Muscle of back (tissue), 11 donors: ENCODE results near the gene MROH2B. TPM values are rescaled to one million over a fixed set of nuclear protein-coding genes. Genes with fewer than 3 reads are reported as not detected.
A peak's percentile ranks its signal among the peaks of the same experiment; 100 is the strongest.
"Not testable (repeated sequence)": the region's sequence is repeated elsewhere in the genome, so short reads cannot be mapped to it uniquely, and the experiment has no call there.

Experiments
- DNase-seq, 3 donors: peaks; one replicate each; pipeline versions ENCODE4 v3.0.0 to v3.0.0-alpha.2; 2013
- polyA plus RNA-seq, 10 donors: library from polyadenylated mRNA; unstranded; fragments of 120-200 nt; gene quantifications; one replicate each; pipeline ENCODE4 v1.2.1, GENCODE V29; 2013; ENCODE audit not compliant: insufficient read length in 10 of 10

The MROH2B gene
- polyA plus RNA-seq, 10 donors: 0.07 TPM; not detected in 8

DNA sequence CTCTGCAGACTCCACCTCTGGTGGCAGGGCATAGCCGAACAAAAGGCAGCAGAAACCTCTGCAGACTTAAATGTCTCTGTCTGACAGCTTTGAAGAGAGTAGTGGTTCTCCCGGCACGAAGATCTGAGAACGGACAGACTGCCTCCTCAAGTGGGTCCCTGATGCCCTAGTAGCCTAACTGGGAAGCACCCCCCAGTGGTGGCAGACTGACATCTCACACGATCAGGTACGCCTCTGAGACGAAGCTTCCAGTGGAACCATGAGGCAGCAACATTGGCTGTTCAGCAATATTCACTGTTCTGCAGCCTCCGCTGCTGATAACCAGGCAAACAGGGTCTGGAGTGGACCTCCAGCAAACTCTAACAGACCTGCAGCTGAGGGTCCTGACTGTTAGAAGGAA, 48.5 kb downstream of the MROH2B start:
- DNase-seq: not testable (repeated sequence)

DNA sequence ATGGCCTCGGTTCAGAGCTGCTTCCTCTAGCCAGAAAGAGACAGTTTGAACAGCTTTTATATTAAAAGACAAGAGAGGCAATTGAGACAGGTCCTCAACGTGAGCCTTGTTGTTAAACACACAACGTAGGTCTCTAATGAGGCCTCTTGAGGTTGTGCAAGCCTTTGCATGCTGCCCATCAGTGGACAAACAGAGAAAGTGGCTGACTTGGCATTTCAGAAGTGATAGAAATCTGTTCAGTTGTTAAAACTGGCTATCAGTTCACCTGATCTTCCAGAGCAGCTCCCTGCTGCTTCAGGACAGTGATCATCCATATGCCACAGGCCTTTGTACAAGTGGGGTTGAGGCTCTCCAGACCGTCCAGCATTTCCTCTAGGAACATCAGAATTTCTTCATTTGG, 58.8 kb downstream of the MROH2B start:
- no peak for DNase-seq

DNA sequence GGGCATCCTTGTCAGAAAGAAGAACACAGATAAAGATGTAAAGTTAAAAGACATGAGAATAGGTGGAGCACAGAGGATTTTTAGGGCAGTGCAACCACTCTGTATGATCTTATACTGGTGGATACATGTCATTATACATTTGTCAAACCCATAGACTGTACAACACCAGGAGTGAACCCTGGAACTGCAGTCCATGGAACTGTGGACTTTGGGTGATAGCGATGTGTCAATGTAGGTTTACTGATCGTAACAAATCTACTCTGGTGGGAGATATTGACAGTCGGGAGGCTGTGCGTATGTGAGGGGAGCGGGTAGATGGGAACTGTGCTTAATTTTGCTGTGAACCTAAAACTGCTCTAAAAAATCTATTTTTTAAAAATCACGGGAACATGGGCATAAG, 60.6 kb downstream of the MROH2B start:
- DNase-seq: no peak

DNA sequence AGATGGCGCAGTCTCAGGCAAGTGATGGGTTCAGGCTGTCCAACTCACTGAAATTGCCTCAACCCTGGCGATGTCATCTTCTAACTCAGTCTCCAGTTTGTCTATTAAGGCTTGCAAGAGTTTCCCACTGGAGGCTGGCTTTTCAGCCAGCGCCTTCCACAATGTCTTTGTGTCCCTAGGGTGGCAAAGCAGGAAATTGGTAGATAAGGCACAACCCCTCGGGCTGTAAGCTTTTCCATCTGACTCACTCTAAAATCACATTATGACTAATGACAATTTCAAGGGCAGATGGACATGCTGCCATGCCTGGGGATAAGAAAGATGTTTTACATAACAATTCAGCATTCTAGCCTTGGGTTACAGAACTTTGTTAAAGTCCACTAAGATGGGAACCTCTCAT, 61.9 kb downstream of the MROH2B start:
- no peak for DNase-seq

DNA sequence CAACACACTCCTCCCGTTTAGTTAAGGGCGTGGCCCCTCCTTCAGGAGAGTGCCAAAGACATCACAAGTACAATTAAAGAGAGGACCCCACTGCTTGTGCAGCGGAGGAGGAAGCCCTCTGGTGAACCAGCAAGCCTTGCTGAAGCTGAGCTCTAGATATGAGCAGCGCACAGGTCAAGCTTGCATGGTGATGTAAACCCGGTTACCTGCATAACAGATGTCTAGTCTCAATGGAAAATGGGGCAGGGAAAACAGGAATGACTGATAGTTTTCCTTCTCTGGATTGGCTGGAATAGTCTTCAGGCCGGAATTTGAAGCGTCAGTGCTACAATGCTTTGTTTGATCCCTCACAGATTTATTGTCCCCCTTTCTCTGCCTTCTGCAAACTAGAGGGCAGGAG, 66.2 kb downstream of the MROH2B start:
- no peak for DNase-seq

DNA sequence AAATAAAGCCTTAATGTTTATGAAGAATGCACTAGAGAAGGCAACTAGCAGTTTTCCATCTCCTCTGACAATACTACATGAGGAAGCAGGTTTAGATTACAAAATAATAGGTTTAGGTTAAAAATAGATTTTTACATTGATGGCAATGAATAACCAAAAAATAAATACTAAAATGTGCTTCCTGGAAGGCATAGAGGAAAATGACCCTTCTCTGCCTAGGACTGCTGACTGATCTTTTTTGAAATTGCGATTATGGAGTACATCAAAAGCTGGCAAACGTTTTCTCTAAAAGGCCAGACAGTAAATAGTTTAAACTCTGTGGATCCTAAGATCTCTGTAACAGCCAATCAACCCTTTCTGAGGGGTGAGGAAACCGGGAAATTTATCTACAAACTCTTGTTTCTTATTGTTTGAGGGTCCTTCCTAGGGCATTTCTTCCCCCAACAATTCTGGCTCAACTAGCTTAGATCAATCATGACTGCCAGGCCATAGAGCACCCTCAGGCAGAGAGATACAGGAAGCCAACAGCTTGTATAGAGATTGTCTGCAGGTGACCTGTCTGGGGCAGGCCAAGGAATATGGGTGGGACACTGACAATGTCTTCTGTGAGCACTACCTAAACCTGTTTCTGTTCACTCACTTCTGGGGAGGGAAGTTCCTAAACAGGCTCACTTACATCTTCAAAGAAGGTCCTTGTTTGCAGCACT, 67.3 kb downstream of the MROH2B start:
- DNase-seq: no peak

DNA sequence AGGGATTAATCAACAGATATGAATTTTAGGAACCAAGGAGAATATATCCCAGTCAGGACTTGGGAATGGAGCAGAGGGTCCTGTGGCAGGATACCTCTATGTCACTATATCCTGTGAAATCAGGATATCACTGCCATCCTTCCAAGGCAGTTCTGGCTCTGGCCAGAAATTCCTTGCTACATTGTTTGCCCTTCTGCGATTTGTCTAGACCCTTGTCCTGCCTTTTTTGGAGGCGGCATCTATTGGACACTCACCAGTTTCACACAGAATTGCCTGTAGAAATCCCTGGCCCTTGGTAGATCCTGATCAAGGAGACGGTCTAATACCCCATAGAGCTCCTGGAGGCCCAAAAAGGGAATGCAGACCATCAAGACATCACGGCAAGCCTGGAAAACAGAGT, 71.2 kb downstream of the MROH2B start:
- DNase-seq: no peak

DNA sequence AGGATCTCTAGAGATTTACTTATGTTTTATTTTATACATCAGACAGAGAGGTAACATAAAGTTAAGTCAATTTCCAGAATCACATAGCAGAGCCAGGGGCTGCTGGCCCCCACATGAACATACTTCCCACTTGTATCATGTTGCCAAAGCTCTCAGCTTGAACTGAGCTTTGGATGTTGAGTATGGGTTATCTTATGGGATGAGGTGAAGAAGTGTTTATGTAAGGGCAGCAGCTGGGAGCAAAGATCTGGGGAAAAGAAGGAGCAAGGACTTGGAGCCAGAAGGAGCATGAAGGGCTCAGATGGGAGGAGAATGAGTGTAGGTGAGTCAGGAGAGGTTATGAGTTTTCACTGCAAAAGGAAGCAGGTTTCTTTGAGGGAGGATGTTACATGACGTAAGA, 72.0 kb downstream of the MROH2B start:
- DNase-seq: no peak

DNA sequence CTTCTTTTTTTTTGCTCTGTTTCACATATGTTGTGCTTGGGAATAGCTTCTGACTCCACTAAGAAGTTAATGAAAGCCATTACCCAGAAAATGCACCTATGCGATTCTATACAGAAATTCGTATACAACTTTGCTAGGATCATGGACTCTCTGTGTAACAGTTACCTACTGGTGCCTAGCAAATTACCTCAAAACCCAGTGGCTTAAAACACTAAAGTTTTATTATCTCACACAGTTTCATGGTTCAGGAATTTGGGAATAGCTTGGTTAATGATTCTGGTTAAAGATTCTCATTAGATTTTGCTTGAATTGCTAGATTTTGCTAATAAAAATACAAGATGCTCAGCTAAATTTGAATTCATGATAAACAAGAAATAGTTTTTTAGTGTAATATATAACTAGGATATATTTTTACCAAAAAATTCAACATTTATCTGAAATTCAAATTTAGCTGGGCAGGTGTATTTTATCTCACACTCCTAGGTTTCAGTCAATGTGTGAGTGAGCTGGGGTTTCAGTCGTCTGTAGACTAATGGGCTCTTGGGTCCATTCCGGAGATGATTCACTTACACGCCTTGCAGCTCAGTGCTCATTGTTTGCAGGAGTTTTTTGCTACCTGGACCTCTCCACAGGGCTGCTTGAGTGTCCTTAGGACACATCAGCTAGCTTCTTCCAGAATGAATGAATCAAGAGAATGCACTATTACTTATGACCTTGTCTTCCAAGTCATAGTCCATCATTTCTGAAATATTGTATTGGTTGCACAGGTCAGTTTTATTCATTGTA, 75.1 kb downstream of the MROH2B start:
- no peak for DNase-seq

DNA sequence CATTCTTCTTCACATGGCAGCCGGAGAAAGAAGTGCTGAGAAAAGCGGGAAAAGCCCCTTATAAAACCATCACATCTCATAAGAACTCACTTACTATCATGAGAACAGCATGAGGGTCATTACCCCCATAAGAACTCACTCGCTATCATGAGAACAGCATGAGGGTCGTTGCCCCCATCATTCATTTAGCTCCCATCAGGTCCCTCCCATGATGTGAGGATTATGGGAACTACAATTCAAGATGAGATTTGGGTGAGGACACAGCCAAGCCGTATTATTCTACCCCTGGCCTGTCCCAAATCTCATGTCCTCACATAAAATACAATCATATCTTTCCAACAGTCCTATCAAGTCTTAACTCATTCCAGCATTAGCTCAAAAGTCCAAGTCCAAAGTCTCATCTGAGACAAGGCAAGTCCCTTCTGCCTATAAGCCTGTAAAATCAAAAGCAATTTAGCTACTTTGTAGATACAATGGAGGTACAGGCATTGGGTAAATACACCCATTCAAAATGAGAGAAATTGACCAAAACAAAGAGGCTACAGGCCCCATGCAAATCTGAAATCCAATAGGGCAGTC, 79.1 kb downstream of the MROH2B start:
- DNase-seq: no peak

DNA sequence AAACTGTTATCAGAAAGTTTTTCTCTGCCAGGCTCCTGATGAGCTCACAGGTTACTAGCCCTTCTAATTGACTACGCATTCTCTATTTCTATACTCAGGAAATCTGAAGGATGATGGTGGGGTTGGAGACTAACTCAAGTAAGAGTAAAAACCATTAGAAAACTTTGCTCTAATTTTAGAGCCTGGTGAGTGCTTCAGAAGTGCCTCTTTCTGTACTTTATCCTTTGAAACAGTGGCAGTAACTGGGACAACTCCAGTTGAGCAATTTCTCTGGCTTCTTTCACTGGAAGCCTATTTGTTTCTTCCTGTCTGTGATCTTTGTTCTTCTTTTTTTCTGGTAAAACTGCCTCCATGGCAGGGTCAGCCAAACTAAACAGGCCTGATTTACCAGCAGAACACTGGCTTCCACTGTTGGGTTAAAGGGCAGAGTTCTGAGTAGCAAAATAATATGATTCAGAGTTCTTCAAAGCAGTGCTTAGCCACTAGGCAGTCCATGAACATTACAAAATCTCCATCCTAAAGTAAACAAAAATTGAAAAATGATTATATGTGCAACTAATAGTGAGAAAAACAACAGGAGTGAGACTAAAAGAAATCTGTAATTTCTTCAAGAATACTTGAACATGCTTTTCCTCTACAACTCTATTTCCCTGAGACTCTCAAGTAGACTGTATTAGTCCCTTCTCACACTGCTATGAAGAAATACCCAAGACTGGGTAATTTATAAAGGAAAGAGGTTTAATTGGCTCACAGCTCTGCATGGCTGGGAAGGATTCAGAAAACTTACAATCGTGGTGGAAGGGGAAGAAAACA, 79.8 kb downstream of the MROH2B start:
- peak in 2 of 3 donors; percentile 0 to 5 for DNase-seq

DNA sequence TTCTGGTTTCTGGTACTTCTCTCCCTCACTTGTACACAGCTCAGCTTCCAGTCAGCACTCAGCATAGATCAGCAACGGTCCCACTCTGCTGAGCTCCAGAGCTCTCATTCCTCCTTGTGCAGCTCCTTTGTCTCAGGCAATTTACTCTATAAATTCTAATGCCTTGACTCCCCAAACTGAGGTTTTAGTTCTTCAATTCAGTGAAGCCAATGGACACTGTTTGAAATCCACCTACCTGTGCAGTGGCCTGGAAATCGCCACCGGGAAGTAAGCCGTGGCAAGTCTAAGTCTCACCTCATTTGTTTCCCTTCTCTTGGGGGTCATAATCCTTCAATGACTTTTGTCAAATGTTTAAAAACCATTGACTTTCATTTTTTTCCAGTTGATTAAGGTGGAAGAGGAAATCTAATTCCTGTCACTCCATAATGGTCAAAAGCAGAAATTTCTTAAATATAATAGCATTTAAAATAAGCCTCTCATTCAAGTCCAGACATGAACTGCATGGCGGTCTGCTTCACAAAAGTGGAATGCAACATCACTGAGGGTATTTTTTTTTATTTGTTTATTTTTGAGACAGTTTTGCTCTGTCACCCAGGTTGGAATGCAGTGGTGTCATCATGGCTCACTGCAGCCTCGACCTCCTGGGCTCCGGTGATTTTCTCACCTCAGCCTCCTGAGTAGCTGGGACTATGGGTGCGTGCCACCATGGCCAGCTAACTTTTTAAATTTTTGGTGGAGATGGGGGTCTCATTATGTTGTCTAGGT, 82.2 kb downstream of the MROH2B start:
- DNase-seq: no peak

DNA sequence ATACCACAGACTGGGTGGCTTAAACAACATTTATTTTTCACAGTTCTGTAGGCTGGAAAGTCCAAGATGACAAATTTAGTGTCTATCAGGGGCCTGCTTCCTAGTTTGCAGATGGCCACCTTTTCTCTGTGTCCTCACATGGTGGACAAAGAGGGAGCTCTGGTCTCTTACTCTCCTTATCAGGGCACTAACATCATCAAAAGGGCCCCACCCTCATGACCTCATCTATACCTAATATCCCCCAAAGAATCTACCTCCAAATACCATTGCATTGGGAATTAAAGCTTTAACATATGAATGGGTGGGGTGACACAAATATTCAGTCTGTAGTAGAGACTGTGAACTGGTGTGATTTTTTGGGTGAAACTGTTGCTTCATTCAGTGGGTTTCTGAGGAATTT, 83.8 kb downstream of the MROH2B start:
- DNase-seq: no peak

DNA sequence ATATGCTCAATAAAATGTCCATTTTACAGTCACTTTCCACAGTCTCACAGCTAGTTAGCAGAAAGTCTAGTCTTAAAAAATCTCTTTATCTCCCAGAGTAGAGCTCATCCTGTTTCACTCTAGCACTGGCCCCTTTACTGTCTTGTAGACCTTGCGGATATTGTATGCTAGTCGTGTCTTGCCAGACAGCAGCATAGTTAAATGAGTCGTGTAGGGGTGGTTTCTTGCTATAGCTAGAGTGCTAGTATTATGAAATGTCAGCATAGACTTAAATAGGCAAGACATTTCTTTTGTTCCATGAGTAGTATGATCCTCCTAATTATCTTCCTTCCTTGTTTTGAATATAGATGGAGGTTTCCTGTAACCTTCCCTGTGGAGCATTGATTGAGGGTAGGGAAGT, 84.5 kb downstream of the MROH2B start:
- DNase-seq: no peak

DNA sequence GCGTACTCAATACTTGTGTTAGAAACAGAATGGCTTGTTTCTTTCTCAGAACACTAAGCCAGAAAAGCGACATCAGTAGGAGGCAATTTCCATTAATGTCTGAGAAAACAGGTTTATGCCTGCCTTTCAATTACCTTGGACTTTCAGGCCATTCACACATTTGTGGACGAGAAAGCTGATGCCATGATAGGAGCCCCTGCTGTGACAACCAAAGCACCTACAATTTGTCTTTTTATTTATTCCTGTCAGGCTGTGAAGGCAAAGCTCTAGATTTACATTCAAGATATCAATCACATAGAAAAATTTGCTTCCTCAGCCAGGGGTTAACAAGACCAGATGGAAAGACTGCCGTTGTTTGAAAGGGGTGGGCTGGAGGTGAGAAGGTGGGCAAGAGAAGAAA, 85.6 kb downstream of the MROH2B start:
- no peak for DNase-seq

DNA sequence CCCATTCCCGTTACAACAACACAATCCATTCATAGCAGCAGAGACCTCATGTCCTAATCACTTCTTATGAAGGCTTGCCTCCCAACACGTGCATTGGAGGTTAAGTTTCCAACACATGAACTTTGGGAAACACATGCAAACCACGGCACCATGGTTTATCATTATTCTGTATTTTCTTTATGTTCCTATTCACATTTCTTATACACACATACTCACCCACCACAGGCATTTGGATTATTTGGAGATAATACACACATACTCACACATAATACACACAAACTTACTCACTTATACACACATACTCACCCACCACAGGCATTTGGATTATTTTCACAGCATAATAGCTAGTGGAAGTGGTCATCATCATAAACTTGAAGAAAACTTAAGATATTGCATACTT, 86.3 kb downstream of the MROH2B start:
- DNase-seq: no peak

DNA sequence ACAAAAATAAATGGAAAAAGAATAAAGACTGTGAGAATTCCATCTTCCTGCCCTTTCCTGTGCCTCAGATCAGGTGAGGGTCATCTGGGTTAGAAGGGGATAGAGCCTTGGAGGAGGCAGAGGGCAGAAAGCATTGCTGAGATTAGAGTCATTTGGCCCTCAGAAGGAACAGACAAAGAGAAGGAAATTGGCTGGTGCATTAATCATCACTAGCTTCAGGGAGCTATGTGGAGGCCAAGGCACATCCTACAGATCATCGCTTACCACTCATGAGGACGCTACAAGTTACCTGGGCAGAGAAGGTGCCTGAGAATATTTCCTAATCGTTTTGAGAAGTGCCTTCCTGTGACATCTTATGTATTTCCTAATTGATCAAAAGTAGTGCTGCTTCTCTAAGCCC, 87.4 kb downstream of the MROH2B start:
- no peak for DNase-seq

DNA sequence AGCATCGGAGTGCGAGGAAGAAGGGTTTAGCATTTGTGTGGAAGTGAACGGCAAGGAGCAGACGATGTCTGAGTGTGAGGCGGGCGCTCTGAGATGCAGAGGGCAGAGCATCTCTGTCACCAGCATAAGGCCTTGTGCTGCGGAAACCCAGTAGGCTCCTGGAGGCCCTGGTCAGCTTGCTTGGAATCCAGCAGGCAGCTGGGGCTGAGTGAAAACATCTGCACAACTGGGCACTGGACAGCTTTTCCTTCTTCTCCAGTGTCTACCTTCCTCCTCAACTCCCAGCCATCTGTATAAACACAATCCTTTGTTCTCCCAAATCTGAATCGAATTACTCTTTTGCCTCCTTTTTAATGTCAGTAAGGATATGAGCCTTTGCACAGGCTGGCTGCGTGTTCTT, 89.7 kb downstream of the MROH2B start:
- no peak for DNase-seq

DNA sequence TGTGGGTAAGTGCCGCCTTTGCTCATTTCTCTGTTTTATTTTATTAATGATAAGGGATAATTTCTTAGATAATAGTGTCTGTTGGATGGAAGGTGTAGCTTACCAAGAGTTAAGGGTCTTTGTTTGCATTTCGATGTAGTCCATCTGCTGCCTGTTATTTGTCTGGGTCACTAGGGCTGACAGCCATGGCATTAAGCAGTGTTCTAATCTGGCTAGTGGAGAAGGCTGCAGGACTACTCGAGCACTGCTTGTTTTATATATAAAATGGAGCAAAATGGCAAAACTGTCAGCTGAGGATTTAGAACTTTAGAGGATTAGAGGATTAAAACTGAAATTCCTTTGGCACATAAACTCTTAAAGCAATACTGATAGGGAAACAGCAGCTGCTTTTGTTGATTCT, 94.3 kb downstream of the MROH2B start:
- DNase-seq: no peak

DNA sequence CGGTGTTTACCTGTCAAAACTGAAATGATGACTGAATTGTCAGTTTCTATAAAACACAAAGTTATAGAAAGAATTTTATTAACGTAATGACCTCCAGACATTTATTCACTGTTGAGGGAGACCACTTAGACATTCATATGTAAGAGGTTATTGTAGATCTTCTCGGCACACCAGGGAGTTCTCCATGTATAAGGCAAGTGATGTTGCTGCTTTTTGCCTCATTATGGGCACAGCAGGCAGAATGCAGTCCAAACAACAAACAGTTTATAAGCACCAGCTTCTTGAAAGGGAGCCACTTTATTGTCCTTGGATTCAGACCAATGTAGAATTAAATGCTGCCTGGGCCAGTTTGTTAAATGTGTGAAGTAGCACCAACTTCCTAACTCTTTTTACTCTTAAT, 95.1 kb downstream of the MROH2B start:
- no peak for DNase-seq

DNA sequence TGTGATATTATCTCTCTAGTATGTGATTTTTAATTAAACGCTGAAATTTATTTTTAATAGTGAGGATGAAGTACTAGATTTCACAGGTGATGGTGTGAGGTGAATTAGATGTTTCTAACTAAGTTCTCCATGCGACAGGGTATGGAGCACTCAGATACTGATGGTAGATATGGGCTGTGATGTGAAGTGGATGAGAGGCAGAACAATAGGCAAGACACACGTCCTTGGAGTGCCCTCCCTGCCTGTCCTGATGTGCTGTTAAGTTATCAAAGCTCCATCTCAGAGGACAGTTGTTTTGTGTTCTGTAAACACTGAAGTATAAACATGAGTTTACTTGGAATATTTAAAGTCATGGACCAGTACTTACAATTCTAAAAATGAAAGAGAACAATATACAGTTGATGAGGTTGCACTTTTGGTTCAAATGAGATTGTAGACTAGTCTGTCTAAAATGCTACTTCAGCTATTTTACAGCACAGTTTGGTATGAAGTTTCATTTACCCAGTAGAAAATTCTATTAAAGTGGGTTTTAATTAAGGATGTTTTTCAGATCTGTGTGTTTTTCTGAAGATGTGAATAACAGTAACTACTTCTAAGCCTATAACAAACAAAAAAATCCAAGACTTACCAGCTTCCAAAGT, 97.7 kb downstream of the MROH2B start:
- no peak for DNase-seq
